GM13976 (cell line): ENCODE measurements around the gene LRRC14B.

Experiments used
- DNase-seq: peaks from one replicate; pipeline ENCODE4 v3.0.0; 2012; ENCODE audit warnings: low spot score
- in situ Hi-C: fragments of 300-500 bp; cut with MboI; formaldehyde crosslinking; loops from one replicate; pipeline ENCODE4 v1.12.0; 2022; ENCODE audit warnings: low sequenced_read_pairs, mixed read lengths, inconsistent platforms; ENCODE audit not compliant: unreplicated experiment
- TF ChIP-seq, protein P1 (sequence below): IDR thresholded peaks from 2 replicates; pipeline ENCODE4 v1.5.1; 2012; ENCODE audit warnings: borderline replicate concordance, mild to moderate bottlenecking; ENCODE audit not compliant: insufficient read depth; ENCODE audit errors: extremely low read depth, missing control alignments, control extremely low read depth

LRRC14B gene

DNA sequence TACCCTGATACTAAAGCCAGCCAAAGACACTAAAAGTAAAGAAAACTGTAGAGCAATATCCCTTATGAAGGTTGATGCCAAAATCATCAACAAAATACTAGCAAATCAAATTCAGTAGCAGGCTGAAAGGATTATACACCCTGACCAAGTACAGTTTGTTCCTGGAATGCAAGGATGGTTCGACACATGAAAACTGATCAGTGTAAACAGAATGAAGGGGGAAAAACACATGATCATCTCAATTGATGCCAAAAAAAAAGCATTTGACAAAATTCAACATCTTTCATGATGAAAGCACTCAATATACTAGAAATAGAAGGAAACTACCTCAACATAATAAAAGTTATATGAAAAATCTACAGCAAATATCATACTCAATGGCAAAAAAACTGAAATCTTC is 43.5 kb upstream of the LRRC14B start:
- in situ Hi-C loops: no loop called here
- no peak for DNase-seq

DNA sequence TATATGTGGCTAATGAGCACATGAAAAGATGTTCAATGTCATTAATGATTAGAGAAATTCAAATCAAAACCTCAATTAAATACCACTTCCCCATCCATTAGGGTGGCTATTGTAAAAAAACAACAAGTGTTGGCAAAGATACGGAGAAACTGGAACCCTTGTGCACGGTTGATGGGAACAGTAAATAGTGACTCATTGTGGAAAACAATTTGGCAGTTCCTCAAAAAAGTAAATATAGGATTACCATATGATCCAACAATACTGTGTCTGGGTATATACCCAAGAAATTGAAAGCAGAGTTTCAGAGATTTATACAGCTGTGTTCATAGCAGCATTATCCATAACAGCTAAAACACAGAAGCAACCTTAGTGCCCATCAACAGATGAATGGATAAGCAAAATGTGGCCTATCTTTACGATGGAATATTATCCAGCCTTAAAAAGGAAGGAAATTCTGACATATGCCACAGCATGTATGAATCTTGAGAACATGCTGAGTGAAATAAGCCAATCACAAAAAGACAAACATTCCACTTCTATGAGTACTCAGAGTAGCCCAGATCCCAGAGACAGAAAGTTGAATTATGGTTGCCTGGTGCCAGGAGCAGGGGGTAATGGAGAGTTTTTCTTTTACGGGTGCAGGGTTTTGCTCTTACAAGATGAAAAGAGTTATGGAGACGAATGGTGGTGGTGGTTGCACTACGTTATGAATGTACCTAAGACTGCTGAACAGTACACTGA is 41.4 kb upstream of the LRRC14B start:
- in situ Hi-C loops: no loop called here
- DNase-seq: no peak
- TF ChIP-seq, protein P1, sequence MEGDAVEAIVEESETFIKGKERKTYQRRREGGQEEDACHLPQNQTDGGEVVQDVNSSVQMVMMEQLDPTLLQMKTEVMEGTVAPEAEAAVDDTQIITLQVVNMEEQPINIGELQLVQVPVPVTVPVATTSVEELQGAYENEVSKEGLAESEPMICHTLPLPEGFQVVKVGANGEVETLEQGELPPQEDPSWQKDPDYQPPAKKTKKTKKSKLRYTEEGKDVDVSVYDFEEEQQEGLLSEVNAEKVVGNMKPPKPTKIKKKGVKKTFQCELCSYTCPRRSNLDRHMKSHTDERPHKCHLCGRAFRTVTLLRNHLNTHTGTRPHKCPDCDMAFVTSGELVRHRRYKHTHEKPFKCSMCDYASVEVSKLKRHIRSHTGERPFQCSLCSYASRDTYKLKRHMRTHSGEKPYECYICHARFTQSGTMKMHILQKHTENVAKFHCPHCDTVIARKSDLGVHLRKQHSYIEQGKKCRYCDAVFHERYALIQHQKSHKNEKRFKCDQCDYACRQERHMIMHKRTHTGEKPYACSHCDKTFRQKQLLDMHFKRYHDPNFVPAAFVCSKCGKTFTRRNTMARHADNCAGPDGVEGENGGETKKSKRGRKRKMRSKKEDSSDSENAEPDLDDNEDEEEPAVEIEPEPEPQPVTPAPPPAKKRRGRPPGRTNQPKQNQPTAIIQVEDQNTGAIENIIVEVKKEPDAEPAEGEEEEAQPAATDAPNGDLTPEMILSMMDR: no peak

More for the DNA sequence above, 43.5 kb upstream of the LRRC14B start:
- TF ChIP-seq, protein P1: no peak

DNA sequence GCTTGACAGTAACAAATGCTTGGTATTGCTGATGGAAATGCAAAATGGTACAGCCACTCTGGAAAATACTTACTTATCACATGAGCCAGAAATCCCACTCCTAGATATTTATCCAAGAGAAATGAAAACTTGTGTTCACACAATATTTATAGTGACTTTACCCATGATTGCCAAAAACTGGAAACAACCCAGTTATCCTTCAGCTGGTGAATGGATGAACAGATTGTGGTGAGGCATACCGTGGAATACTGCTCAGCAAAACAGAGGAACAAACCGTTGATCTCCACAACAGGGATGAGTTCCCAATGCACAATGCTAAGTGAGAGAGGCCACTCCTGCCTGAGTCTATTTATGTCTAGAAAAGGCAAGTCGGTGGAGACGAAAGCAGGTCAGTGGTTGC is 40.5 kb upstream of the LRRC14B start:
- in situ Hi-C loops: no loop called here
- no peak for DNase-seq
- TF ChIP-seq, protein P1: no peak

DNA sequence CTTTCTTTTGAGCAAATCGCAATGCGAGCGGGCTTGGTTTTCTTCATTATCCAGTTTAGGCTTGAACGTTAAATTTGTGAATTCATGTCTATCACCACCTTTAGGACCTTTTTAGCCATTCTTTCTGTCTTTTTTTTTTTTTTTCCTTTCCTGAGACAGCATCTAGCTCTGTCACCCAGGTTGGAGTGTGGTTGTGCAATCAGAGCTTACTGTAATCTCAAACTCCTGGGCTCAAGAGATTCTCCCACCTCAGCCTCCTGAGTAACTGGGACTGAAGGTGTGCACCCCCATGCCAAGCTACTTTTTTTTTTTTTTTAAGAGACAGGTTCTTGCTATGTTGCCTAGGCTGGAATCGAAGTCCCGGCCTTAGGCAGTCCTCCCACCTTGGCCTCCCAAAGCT is 39.2 kb upstream of the LRRC14B start:
- DNase-seq: no peak
- in situ Hi-C loops: no loop called here
- TF ChIP-seq, protein P1: no peak

DNA sequence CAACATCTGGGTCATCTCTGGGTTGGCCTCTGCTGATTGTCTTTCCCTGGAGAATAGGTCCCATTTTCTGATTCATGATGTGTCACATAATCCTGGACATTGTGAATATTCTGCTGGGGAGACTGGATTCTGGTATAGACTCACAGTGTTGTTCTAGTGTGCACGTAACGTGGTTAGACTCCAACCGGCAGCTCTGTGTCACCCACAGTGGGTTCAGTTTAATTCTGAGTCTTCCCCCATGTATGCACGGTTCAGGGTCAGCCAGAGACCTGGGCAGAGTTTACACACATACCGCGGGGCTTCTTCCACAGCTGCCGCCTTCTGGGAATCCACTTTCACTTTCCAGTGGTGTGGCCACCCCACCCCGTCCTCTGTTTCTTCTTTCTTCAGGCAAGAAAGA is 38.0 kb upstream of the LRRC14B start:
- in situ Hi-C loops: no loop called here
- no peak for DNase-seq
- TF ChIP-seq, protein P1: no peak

DNA sequence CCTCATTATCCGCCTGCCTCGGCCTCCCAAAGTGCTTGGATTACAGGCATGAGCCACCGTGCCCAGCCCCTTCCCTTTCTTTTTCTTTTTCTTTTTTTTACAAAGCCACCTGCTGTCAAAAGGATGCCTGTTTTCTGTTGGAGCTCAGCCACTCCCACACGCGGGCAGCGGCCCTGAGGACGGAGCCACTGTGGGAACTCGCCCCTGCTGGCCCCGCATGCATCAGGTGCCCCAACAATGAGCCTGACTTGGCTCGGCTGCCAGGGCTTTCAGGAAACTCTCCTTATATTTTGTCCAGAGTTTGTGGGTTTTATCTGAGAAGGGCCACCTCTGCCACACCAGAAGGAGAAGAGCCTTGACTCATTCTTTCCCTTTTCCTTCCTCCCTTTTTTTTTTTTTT is 37.1 kb upstream of the LRRC14B start:
- no peak for DNase-seq
- in situ Hi-C loops: no loop called here
- TF ChIP-seq, protein P1: no peak
